ENCODE measurements around the gene VWC2L.

The VWC2L gene

GRCh38 chr2:214489181-214489580 lies 78.3 kb downstream of the VWC2L start:
- TF ChIP-seq ZNF274 (IDR thresholded peaks at IDR 0.05; ENCODE audit: low read depth, low read length), result no peak
- H3K4me3 ChIP-seq (ENCODE audit: low read length), result no peak overlapping the region

- TF ChIP-seq ZNF274 (IDR thresholded peaks at IDR 0.05; ENCODE audit: low read depth, low read length), result no peak
- H3K4me3 ChIP-seq (ENCODE audit: low read length), result no peak overlapping the region
These were observed 78.8 kb downstream of the VWC2L start for GRCh38 chr2:214489702-214490101.

DNA sequence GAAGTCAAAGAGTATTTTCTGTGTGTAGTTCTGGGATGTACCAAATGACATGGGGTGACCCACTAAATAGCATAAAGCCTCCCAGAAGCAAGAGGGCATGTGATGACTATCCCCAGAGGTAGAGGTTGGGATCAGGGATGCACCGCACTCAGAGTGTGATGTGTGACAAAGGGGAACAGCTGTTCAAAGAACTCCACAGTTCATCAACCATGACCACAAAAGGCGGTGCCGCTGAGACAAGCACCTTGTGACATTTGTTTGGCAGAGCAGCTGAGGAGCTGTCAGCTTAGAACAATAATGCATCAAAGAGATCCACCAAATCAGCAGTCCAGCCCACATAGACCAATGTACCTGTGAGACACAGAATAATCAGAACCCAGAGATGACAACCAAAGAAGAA lies 81.3 kb downstream of the VWC2L start:
- H3K4me3 ChIP-seq (ENCODE audit: low read length), result no peak overlapping the region
- no peak for TF ChIP-seq ZNF274 (IDR thresholded peaks at IDR 0.05; ENCODE audit: low read depth, low read length)

GRCh38 chr2:214492608-214493007 lies 81.8 kb downstream of the VWC2L start:
- TF ChIP-seq ZNF274 (IDR thresholded peaks at IDR 0.05; ENCODE audit: low read depth, low read length), result no peak
- H3K4me3 ChIP-seq (ENCODE audit: low read length), result no peak overlapping the region

DNA sequence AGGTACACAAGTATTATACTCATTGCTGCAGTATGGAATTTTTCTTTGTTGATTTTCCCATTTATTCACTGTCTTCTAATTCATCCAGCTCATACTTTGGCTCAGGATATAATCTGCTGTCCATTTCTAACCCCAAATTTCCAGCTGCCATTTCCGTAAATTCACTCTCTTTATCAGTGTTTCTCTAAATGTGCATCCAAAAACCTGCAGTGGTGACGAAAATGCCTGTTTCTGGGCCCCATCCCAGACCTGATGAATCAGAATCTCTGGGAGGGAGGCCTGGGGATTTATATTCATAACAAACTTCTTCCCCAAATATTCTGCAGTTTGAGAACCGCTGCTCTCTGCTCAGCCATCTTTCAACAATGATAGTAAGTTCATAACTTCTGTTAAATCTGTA lies 86.6 kb downstream of the VWC2L start:
- no peak for TF ChIP-seq ZNF274 (IDR thresholded peaks at IDR 0.05; ENCODE audit: low read depth, low read length)
- no peak overlapping the region for H3K4me3 ChIP-seq (ENCODE audit: low read length)

GRCh38 chr2:214503568-214503967 lies 92.7 kb downstream of the VWC2L start:
- TF ChIP-seq ZNF274 (IDR thresholded peaks at IDR 0.05; ENCODE audit: low read depth, low read length), result no peak
- H3K4me3 ChIP-seq (ENCODE audit: low read length), result no peak overlapping the region

- no peak for TF ChIP-seq ZNF274 (IDR thresholded peaks at IDR 0.05; ENCODE audit: low read depth, low read length)
- H3K4me3 ChIP-seq (ENCODE audit: low read length), result no peak overlapping the region
These were observed 93.9 kb downstream of the VWC2L start for GRCh38 chr2:214504599-214505376.

DNA sequence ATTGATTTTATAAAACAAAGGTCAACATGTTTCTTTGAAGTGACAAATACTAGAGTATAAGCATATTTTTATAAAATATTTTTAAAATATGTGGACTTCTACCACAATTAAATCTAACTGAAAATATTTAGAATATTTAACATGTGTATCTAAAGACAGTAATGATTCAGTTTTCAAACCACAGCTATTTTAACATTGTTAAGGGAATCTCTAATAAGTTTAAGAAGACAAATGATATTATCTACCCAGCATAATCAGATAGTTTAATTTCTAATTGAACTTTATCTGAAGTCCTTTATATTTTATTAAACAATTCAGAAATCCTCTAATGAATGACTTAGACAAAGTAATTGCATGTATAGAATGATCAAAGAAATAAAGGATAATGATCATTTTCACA lies 96.2 kb downstream of the VWC2L start:
- no peak overlapping the region for H3K4me3 ChIP-seq (ENCODE audit: low read length)

GRCh38 chr2:214514704-214515103 lies 103.8 kb downstream of the VWC2L start:
- TF ChIP-seq ZNF274 (IDR thresholded peaks at IDR 0.05; ENCODE audit: low read depth, low read length), result no peak
- no peak overlapping the region for H3K4me3 ChIP-seq (ENCODE audit: low read length)

More for the DNA sequence above, 96.2 kb downstream of the VWC2L start:
- TF ChIP-seq ZNF274 (IDR thresholded peaks at IDR 0.05; ENCODE audit: low read depth, low read length), result no peak

DNA sequence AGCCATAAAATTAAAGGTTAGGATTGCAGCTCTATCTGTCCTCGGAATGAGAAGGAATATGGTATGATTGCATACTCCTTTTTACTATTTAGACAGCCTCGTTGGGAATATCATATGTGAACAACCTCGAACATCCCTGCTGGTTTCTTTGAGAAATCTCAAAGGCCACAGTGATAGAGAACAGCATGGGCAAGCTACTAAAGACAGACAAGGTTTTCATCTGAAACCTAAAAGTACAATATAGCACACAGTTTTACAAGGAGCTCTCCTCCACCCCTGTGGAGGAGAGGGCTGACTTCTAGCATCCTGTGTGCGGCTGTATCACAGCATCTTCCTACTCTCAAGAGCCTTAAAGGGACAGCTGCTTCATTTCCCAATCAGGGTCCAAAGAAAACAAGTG lies 104.3 kb downstream of the VWC2L start:
- H3K4me3 ChIP-seq (ENCODE audit: low read length), result no peak overlapping the region
- TF ChIP-seq ZNF274 (IDR thresholded peaks at IDR 0.05; ENCODE audit: low read depth, low read length), result no peak

- H3K4me3 ChIP-seq (ENCODE audit: low read length), result no peak overlapping the region
- no peak for TF ChIP-seq ZNF274 (IDR thresholded peaks at IDR 0.05; ENCODE audit: low read depth, low read length)
These were observed 108.5 kb downstream of the VWC2L start for GRCh38 chr2:214519258-214519818.

DNA sequence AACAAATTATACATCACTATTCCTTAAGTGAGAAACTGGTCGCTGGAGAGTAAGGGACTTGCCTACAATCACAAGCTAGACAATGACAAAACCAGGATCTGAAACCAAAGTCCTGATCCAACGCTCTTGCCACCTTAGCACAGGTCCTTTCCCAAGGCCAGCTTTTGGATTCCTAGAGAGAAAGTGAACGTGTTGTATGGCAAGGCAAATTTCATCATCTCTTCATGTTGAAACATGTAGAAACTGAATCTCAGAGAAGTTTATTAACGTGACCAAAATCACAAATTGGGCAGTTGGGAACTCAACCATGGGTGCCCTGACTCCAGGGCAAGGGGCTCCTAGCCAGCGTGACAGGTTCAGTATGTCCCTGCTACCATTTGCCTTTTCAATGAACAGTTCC lies 118.2 kb downstream of the VWC2L start:
- no peak for TF ChIP-seq ZNF274 (IDR thresholded peaks at IDR 0.05; ENCODE audit: low read depth, low read length)
- H3K4me3 ChIP-seq (ENCODE audit: low read length), result no peak overlapping the region

DNA sequence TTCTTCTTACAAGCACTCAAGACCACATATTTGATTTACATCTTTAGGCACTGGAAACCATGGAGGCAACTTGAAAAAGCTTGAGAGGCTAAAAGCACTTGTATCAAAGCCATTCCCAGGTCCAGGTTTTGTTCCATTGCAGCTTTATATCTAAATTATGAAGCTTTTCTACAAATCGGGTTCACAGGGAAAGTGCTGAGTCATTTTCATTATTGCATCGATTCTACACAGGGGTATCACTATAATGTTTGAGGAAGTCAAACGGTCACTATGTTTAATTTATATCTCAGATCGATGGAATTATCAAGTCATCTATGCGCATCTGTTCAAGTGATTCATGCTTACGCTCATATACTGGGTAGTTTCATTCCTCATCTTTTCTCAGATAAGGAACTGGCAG lies 118.7 kb downstream of the VWC2L start:
- H3K4me3 ChIP-seq (ENCODE audit: low read length), result no peak overlapping the region
- no peak for TF ChIP-seq ZNF274 (IDR thresholded peaks at IDR 0.05; ENCODE audit: low read depth, low read length)

DNA sequence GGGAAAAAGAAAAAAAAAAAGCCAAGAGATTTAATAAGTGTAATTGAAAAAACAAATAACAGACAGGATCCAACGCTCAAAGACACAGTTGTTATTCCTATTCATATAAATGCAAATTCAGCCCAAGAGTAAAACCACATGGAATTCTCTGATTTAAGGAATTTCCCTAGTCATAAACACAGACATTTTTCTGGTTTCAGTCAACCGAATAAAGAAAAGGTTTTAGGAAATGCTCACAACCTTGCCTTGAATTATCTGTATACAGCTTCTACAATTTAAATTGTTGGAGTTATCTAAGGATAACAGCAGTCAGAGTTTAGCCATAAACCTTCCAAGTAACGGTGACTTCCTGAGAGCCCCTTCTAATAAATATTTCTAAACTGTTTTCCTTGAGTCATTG lies 122.7 kb downstream of the VWC2L start:
- H3K4me3 ChIP-seq (ENCODE audit: low read length), result no peak overlapping the region
- TF ChIP-seq ZNF274 (IDR thresholded peaks at IDR 0.05; ENCODE audit: low read depth, low read length), result no peak

DNA sequence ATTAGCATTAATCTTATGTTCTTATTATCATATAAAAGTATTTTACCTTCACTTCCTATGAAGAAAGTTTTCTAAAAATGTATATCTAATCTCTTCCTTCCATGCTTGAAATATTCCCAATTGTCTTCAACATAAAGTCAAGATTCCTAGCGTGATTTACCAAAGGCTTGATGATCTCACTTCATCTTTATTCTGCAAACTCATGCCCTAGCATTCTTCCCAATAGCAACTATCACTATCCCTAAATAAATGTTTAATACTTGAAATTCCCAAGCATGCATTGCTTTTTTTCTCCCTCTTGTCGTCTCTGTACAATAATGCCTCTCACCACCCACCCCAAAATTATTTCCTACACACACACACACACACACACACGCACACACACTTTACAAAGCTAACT lies 125.8 kb downstream of the VWC2L start:
- H3K4me3 ChIP-seq (ENCODE audit: low read length), result no peak overlapping the region
- no peak for TF ChIP-seq ZNF274 (IDR thresholded peaks at IDR 0.05; ENCODE audit: low read depth, low read length)

DNA sequence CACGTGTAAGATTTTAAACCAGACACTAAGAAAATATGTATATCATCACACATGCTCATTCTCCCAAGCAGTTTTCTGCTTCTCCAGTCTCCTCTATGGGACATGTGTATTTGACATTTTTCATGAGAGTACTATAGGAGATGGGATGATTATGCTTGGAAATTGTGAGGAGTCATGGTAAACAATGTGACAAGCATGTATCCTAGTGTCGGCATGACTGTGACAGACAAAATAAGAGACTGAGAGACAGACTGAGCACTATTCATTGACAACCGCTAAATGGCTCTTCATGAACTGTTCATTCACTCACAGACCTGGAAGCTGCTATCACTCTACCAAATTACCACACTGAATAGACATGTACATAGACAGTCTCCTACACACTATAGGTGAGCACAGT lies 127.1 kb downstream of the VWC2L start:
- no peak for TF ChIP-seq ZNF274 (IDR thresholded peaks at IDR 0.05; ENCODE audit: low read depth, low read length)
- no peak overlapping the region for H3K4me3 ChIP-seq (ENCODE audit: low read length)

Data from GM08714 (cell line).